GM19043 (cell line): ENCODE results near the gene CADM1.
A peak's percentile ranks its signal among the peaks of the same experiment; 100 is the strongest.

Experiments used
- ATAC-seq: cut with Tn5 transposase; IDR thresholded peaks from one replicate; pipeline ENCODE4 v1.9.1; 2021; ENCODE audit warnings: low read depth; ENCODE audit not compliant: unreplicated experiment

CADM1 gene

GRCh38 chr11:115144014-115144413, 360.2 kb downstream of the CADM1 start:
- no peak for ATAC-seq

GRCh38 chr11:115141231-115142114, 362.7 kb downstream of the CADM1 start:
- no peak for ATAC-seq

GRCh38 chr11:115135936-115136335, 368.3 kb downstream of the CADM1 start:
- ATAC-seq: no peak

GRCh38 chr11:115134926-115135325, 369.3 kb downstream of the CADM1 start:
- no peak for ATAC-seq

- ATAC-seq: no peak
Measured at GRCh38 chr11:115133475-115134209, 370.6 kb downstream of the CADM1 start.

GRCh38 chr11:115132436-115133228, 371.6 kb downstream of the CADM1 start:
- ATAC-seq: no peak

GRCh38 chr11:115129473-115130289, 374.5 kb downstream of the CADM1 start:
- ATAC-seq: no peak

- ATAC-seq: no peak
Measured at GRCh38 chr11:115128226-115128625, 376.0 kb downstream of the CADM1 start.

- no peak for ATAC-seq
Measured at GRCh38 chr11:115127790-115128189, 376.4 kb downstream of the CADM1 start.

GRCh38 chr11:115126515-115127208, 377.6 kb downstream of the CADM1 start:
- ATAC-seq: peak; percentile 80

GRCh38 chr11:115126092-115126491, 378.1 kb downstream of the CADM1 start:
- peak; percentile 8 for ATAC-seq

GRCh38 chr11:115124786-115125185, 379.4 kb downstream of the CADM1 start:
- ATAC-seq: no peak

GRCh38 chr11:115123641-115124040, 380.6 kb downstream of the CADM1 start:
- no peak for ATAC-seq

- ATAC-seq: no peak
Measured at GRCh38 chr11:115122274-115122673, 381.9 kb downstream of the CADM1 start.
